Ovary (tissue), 9 donors: ENCODE data around the gene PID1. TPM values are rescaled to one million over a fixed set of nuclear protein-coding genes. Genes with fewer than 3 reads are reported as not detected.

Experiments
- DNase-seq, 5 donors: peaks; one replicate each; pipeline ENCODE4 v3.0.0-alpha.2; 2019 to 2020
- H3K27ac ChIP-seq, 2 donors: fragments of 200-600 bp; one replicate each; pipeline versions ENCODE4 v1.5.1 to v1.8.0; 2019 to 2022
- H3K27me3 ChIP-seq: fragments of 200-600 bp; one replicate; pipeline ENCODE4 v1.8.0; 2022
- H3K36me3 ChIP-seq: fragments of 200-600 bp; sonication (generic); one replicate; pipeline ENCODE4 v1.5.1; 2019
- H3K4me1 ChIP-seq: one replicate; pipeline ENCODE4 v1.8.1; 2013; ENCODE audit warnings: mild to moderate bottlenecking, moderate library complexity; ENCODE audit not compliant: insufficient read depth
- H3K4me3 ChIP-seq: fragments of 200-600 bp; sonication (generic); one replicate; pipeline ENCODE4 v1.5.1; 2017
- H3K9me3 ChIP-seq, 2 donors: fragments of 200-600 bp in 1 of 2; sonication (generic) in 1 of 2; one replicate each; pipeline versions ENCODE4 v1.5.1 to v1.8.1; 2013 to 2019; ENCODE audit warnings: mild to moderate bottlenecking in 1 of 2, moderate library complexity in 1 of 2
- CTCF ChIP-seq, 3 donors: fragments of 450-650 bp in 2 of 3; fragments of 200-600 bp in 1 of 3; IDR thresholded peaks; one replicate each; pipeline versions ENCODE4 v1.5.1 to v1.8.0; 2016 to 2022; ENCODE audit warnings: antibody characterized with exemption in 3 of 3, mild to moderate bottlenecking in 1 of 3
- EP300 ChIP-seq: sonication (generic); formaldehyde crosslinking; IDR thresholded peaks from one replicate; pipeline ENCODE4 v1.6.1; 2017; ENCODE audit warnings: antibody characterized with exemption
- POLR2A ChIP-seq: fragments of 450-650 bp; IDR thresholded peaks from one replicate; pipeline ENCODE4 v1.6.1; 2017; ENCODE audit warnings: antibody characterized with exemption, mild to moderate bottlenecking, moderate library complexity
- WGBS, 3 donors: extraction: QIAGEN DNeasy Blood & Tissue Kit in 1 of 3; methylation state at CpG; one replicate each; pipeline versions ENCODE4 v1.1.5 to v1.1.7; 2013 to 2017; 5-methylcytosine and 5-hydroxymethylcytosine counted together
- intact Hi-C, 4 donors: fragments of 100-400 bp; cut with DNase I; formaldehyde crosslinking; loops; one replicate each; pipeline versions ENCODE4 v1.11.0 to v1.15.1; 2022 to 2023
- polyA plus RNA-seq, 2 donors: library from polyadenylated mRNA; stranded (reverse); fragments of 200-250 nt in 1 of 2; fragments of 350-450 nt in 1 of 2; fragmentation: Illumina TruSeq in 1 of 2; extraction: RNeasy Lipid Tissue Mini Kit (QIAGEN cat#74804) in 1 of 2; gene quantifications; one replicate each; pipeline ENCODE4 v1.2.3, GENCODE V29; 2013 to 2014
- total RNA-seq, 7 donors: library from RNA; depleted of rRNA in 2 of 7; stranded (reverse); fragments of >200 nt in 2 of 7; fragmentation: NEBNext Ultra II Directional in 3 of 7; extraction: Animal tissue kit (Norgen Biotek cat#: 25700) in 3 of 7; gene quantifications; one replicate each; pipeline versions ENCODE4 v1.1.0 to v1.2.4, GENCODE V29; 2016 to 2023
- donor health status: DM: no; HTN: no; CAD: no; lungs with moderate emphysema.
- donor health status: DM: no; HTN: no; CAD: no.
- donor health status: Bipolar disorder and iron deficiency.
- donor health status: DM: yes; HTN: yes; CAD: no.
- donor health status: DM: no; HTN: no; CAD: no.
- donor health status: DM: yes; HTN: yes; CAD: no.

Gene PID1
- total and polyA plus RNA-seq, 9 donors: 19.8 to 66.1 (median 32.4) TPM

- Histone ChIP-seq H3K36me3 (no peaks in the 10 kb centered on the region), H3K4me1 (no peaks in the 10 kb centered on the region), H3K27ac (no peak overlapping the region), H3K27me3 (no peaks in the 10 kb centered on the region), H3K4me3 (no peak overlapping the region), H3K9me3 (no peaks in the 10 kb centered on the region)
- no peak for DNase-seq
- intact Hi-C loops: no loop called here
- TF ChIP-seq CTCF (IDR thresholded peaks at IDR 0.05): no peak
- TF ChIP-seq POLR2A: no peak
- TF ChIP-seq EP300: no peak
Observed at GRCh38 chr2:229118927-229119326, 152.2 kb downstream of the PID1 start.

GRCh38 chr2:229118336-229118735 is 152.8 kb downstream of the PID1 start:
- no peak for DNase-seq
- 60 to 74% (median 61%) methylated on average over 4 of the region's 4 CpGs for WGBS, 3 donors
- Histone ChIP-seq H3K4me1 (no peaks in the 10 kb centered on the region), H3K9me3 (no peaks in the 10 kb centered on the region), H3K27me3 (no peaks in the 10 kb centered on the region), H3K36me3 (no peaks in the 10 kb centered on the region), H3K27ac (no peak overlapping the region), H3K4me3 (no peak overlapping the region)
- intact Hi-C loops: no loop called here
- TF ChIP-seq POLR2A: no peak
- TF ChIP-seq CTCF (IDR thresholded peaks at IDR 0.05): no peak
- TF ChIP-seq EP300: no peak

GRCh38 chr2:229111744-229112143 is 159.3 kb downstream of the PID1 start:
- Histone ChIP-seq H3K4me1 (peaks cover 2% of the 10 kb centered on the region), H3K9me3 (no peaks in the 10 kb centered on the region), H3K27me3 (no peaks in the 10 kb centered on the region), H3K27ac (no peak overlapping the region), H3K4me3 (no peak overlapping the region), H3K36me3 (no peaks in the 10 kb centered on the region)
- 67 to 74% (median 74%) methylated on average over 5 of the region's 5 CpGs for WGBS, 3 donors
- intact Hi-C loops: no loop called here
- TF ChIP-seq CTCF (IDR thresholded peaks at IDR 0.05) (no peak), POLR2A (no peak), EP300 (no peak)
- no peak for DNase-seq

- Histone ChIP-seq H3K27ac (no peak overlapping the region), H3K9me3 (no peaks in the 10 kb centered on the region), H3K27me3 (no peaks in the 10 kb centered on the region), H3K36me3 (no peaks in the 10 kb centered on the region), H3K4me1 (peaks cover 2% of the 10 kb centered on the region), H3K4me3 (no peak overlapping the region)
- intact Hi-C loops: no loop called here
- TF ChIP-seq EP300 (no peak), CTCF (IDR thresholded peaks at IDR 0.05) (no peak), POLR2A (no peak)
- 87 to 96% (median 94%) methylated on average over 7 of the region's 7 CpGs for WGBS, 3 donors
- DNase-seq: no peak
Observed at GRCh38 chr2:229109195-229109594, 161.9 kb downstream of the PID1 start.

GRCh38 chr2:229107601-229108000 is 163.5 kb downstream of the PID1 start:
- intact Hi-C loops: no loop called here
- Histone ChIP-seq H3K27me3 (no peaks in the 10 kb centered on the region), H3K4me3 (no peak overlapping the region), H3K9me3 (no peaks in the 10 kb centered on the region), H3K36me3 (no peaks in the 10 kb centered on the region), H3K27ac (no peak overlapping the region), H3K4me1 (peaks cover 2% of the 10 kb centered on the region)
- no peak for TF ChIP-seq POLR2A
- no peak for TF ChIP-seq CTCF (IDR thresholded peaks at IDR 0.05)
- no peak for TF ChIP-seq EP300
- DNase-seq: no peak
- 64 to 82% (median 66%) methylated on average over 7 of the region's 7 CpGs for WGBS, 3 donors
